ENCODE measurements around the gene MAGEA9B.
"Not testable (repeated sequence)": the region's sequence is repeated elsewhere in the genome, so short reads cannot be mapped to it uniquely, and the experiment has no call there.

The MAGEA9B gene

GRCh38 chrX:149568701-149569296, 18.5 kb downstream of the MAGEA9B start:
- Histone ChIP-seq H3K4me3 (ENCODE audit: low read length) (no peak overlapping the region), H3K79me2 (ENCODE audit: low read length) (no peaks in the 10 kb centered on the region), H3K27ac (ENCODE audit: low read length) (no peak overlapping the region), H3K9me3 (replicated peaks; ENCODE audit: insufficient read depth, low read length) (no peaks in the 10 kb centered on the region), H2AFZ (ENCODE audit: low read length) (no peak overlapping the region), H3K4me1 (ENCODE audit: low read length) (no peaks in the 10 kb centered on the region), H3K36me3 (replicated peaks; ENCODE audit: insufficient read depth, low read length) (no peaks in the 10 kb centered on the region), H3K9ac (ENCODE audit: low read length) (no peak overlapping the region), H3K9me2 (replicated peaks; ENCODE audit: insufficient read depth, low read length) (no peaks in the 10 kb centered on the region), H3F3A (ENCODE audit: insufficient read depth, low read length) (no peaks in the 10 kb centered on the region), H3K27me3 (replicated peaks; ENCODE audit: insufficient read depth, low read length) (no peaks in the 10 kb centered on the region), H3K4me2 (ENCODE audit: low read depth, low read length) (no peak overlapping the region), H4K20me1 (ENCODE audit: insufficient read depth, low read length) (no peaks in the 10 kb centered on the region)
- DNase-seq = no peak
- no peak for TF ChIP-seq EZH2phosphoT487 (IDR thresholded peaks at IDR 0.05; ENCODE audit: low read length)
- no peak for TF ChIP-seq EZH2 (optimal IDR thresholded peaks at IDR 0.05; ENCODE audit: low read depth, low read length)

DNA sequence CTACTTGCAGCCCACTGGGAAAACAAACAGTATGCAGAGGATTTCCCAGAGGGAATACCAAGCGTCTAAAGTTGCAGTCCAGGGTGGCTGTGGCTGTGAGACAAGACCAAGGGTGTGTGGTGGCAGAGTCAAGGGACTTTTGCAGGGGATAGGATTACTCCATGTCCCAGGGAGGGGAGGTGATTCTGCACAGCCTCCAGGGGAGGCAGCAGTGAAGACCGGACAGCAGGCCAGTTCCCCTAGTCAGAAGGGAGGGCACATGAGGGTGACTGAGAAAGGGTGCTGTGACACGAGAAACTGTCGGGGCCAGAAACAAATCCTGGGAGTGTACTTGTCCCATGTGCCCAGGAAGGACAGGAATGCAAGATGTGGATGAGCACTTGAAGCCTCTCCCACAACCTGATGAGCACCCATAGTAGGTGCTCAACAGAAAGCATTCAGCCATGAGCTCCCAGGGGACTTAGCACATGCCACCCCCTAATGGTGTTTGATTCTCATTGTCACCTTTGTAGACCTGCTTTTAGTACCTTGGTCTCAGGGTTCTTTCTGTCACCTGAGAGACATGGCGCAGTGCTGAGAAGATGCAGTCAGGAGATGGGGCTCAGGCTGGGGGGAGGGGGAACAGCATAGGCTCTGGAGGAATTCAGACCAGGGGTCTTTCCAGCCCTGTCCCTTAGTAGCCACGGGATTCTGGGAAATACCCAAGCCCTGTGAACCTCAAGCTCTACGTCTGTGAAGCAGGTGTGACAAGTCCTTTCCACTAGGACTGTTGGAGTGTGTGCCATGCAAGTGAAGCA, 19.4 kb downstream of the MAGEA9B start:
- no peaks in the 10 kb centered on the region for H3K9me2 ChIP-seq (replicated peaks; ENCODE audit: insufficient read depth, low read length)
- H3K4me2 ChIP-seq (ENCODE audit: low read depth, low read length) = no peak overlapping the region
- H3K4me3 ChIP-seq (ENCODE audit: low read length) = no peak overlapping the region
- TF ChIP-seq EZH2 (optimal IDR thresholded peaks at IDR 0.05; ENCODE audit: low read depth, low read length) (no peak), CTCF (IDR thresholded peaks at IDR 0.05; ENCODE audit: low read length) (no peak), EZH2phosphoT487 (IDR thresholded peaks at IDR 0.05; ENCODE audit: low read length) (no peak)
- H3K9ac ChIP-seq (ENCODE audit: low read length) = no peak overlapping the region
- H3K4me1 ChIP-seq (ENCODE audit: low read length) = no peaks in the 10 kb centered on the region
- H3K27me3 ChIP-seq (replicated peaks; ENCODE audit: insufficient read depth, low read length) = no peaks in the 10 kb centered on the region
- H2AFZ ChIP-seq (ENCODE audit: low read length) = no peak overlapping the region
- DNase-seq = no peak
- H3K27ac ChIP-seq (ENCODE audit: low read length) = no peak overlapping the region
- no peaks in the 10 kb centered on the region for H3F3A ChIP-seq (ENCODE audit: insufficient read depth, low read length)
- H3K36me3 ChIP-seq (replicated peaks; ENCODE audit: insufficient read depth, low read length) = no peaks in the 10 kb centered on the region
- no peaks in the 10 kb centered on the region for H4K20me1 ChIP-seq (ENCODE audit: insufficient read depth, low read length)
- H3K79me2 ChIP-seq (ENCODE audit: low read length) = no peaks in the 10 kb centered on the region
- H3K9me3 ChIP-seq (replicated peaks; ENCODE audit: insufficient read depth, low read length) = no peaks in the 10 kb centered on the region

DNA sequence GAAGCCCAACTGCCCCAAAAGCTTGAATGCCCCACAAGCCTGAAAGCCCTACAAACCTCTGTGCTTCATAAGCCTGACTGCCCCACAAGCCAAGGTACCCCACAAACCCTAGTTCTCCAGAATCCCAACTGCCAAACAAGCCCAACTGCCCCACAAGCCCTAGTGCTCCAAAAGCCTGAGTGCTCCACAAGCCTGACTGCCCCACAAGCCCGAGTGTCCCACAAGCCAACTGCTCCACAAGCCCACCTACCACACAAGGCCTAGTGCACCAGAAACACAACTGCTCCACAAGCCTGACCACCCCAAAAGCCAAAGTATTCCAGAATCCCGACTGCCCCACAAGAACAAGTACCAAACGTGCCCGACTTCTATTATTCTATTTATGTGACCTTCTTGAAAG, 23.9 kb downstream of the MAGEA9B start:
- DNase-seq = no peak
- Histone ChIP-seq H3K4me2 (ENCODE audit: low read depth, low read length) (no peak overlapping the region), H4K20me1 (ENCODE audit: insufficient read depth, low read length) (no peaks in the 10 kb centered on the region), H2AFZ (ENCODE audit: low read length) (no peak overlapping the region), H3K79me2 (ENCODE audit: low read length) (no peaks in the 10 kb centered on the region), H3K27me3 (replicated peaks; ENCODE audit: insufficient read depth, low read length) (no peaks in the 10 kb centered on the region), H3K9me3 (replicated peaks; ENCODE audit: insufficient read depth, low read length) (no peaks in the 10 kb centered on the region), H3K27ac (ENCODE audit: low read length) (no peak overlapping the region), H3K36me3 (replicated peaks; ENCODE audit: insufficient read depth, low read length) (no peaks in the 10 kb centered on the region), H3K9ac (ENCODE audit: low read length) (no peak overlapping the region), H3K9me2 (replicated peaks; ENCODE audit: insufficient read depth, low read length) (no peaks in the 10 kb centered on the region), H3K4me1 (ENCODE audit: low read length) (no peaks in the 10 kb centered on the region), H3K4me3 (ENCODE audit: low read length) (no peak overlapping the region), H3F3A (ENCODE audit: insufficient read depth, low read length) (no peaks in the 10 kb centered on the region)
- TF ChIP-seq EZH2 (optimal IDR thresholded peaks at IDR 0.05; ENCODE audit: low read depth, low read length) (no peak), EZH2phosphoT487 (IDR thresholded peaks at IDR 0.05; ENCODE audit: low read length) (no peak), CTCF (IDR thresholded peaks at IDR 0.05; ENCODE audit: low read length) (no peak)

DNA sequence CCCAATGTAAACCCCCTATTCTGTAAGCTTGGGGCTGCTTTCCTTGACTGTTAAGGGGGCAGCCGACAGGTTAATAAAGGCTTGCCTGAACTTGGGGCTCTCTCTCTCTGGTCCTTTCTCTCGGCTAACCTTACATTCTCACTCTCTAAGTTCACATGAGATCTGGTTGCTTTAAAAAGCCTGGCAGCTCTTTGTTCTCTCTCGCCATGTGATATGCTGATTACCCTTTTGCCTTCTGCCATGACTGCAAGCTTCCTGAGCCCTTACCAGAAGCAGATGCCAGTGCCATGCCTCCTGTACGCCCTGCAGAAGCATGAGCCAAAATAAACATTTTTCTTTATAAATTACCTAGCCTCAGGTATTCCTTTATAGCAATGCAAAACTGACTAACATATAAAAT, 32.0 kb downstream of the MAGEA9B start:
- not testable (repeated sequence) for H3K9ac ChIP-seq (ENCODE audit: low read length); H3K27me3 ChIP-seq (replicated peaks; ENCODE audit: insufficient read depth, low read length); H3K27ac ChIP-seq (ENCODE audit: low read length); H4K20me1 ChIP-seq (ENCODE audit: insufficient read depth, low read length); H3K9me3 ChIP-seq (replicated peaks; ENCODE audit: insufficient read depth, low read length); H2AFZ ChIP-seq (ENCODE audit: low read length); H3K4me2 ChIP-seq (ENCODE audit: low read depth, low read length); DNase-seq; H3F3A ChIP-seq (ENCODE audit: insufficient read depth, low read length); H3K4me3 ChIP-seq (ENCODE audit: low read length); H3K36me3 ChIP-seq (replicated peaks; ENCODE audit: insufficient read depth, low read length); H3K79me2 ChIP-seq (ENCODE audit: low read length); H3K4me1 ChIP-seq (ENCODE audit: low read length); H3K9me2 ChIP-seq (replicated peaks; ENCODE audit: insufficient read depth, low read length)

GRCh38 chrX:149551939-149552248, 35.4 kb downstream of the MAGEA9B start:
- not testable (repeated sequence) for H3K4me1 ChIP-seq (ENCODE audit: low read length); H3K9ac ChIP-seq (ENCODE audit: low read length); H3K4me2 ChIP-seq (ENCODE audit: low read depth, low read length); H2AFZ ChIP-seq (ENCODE audit: low read length); H3K79me2 ChIP-seq (ENCODE audit: low read length); H3K27ac ChIP-seq (ENCODE audit: low read length); H3F3A ChIP-seq (ENCODE audit: insufficient read depth, low read length); H3K9me3 ChIP-seq (replicated peaks; ENCODE audit: insufficient read depth, low read length); H3K27me3 ChIP-seq (replicated peaks; ENCODE audit: insufficient read depth, low read length); H3K4me3 ChIP-seq (ENCODE audit: low read length); H3K9me2 ChIP-seq (replicated peaks; ENCODE audit: insufficient read depth, low read length); H3K36me3 ChIP-seq (replicated peaks; ENCODE audit: insufficient read depth, low read length); DNase-seq; H4K20me1 ChIP-seq (ENCODE audit: insufficient read depth, low read length)

DNA sequence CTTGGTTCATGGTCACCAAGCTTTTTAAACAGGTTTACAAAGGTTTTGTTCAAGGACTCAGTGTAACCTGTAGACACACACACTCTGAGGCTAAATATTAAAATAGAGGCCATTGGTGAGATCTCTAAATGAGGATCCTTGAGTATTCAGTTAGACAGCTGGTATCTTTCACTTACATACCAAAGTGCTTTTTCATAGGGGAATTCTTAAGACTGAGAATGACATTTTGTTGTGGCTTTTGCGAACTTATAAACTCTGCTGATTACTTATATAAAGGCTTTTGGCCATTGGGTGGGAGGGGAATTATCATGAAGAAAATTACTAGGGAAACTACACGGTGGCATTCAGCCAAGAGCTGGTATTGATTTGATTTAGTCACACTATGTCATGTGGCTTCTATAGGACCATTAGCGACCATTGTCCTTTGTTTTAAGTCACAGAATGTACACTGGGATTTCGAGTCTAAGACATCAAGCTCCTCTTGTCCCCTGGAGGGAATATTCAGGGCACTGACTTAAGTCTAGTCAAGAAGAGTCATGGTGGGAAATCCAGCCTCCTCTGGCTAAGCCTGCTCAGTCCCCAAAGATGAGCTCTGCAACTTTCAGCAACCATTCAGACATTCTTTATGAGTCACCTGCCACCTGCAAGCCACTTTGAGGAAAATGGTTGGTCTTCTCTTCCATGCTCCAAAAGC, 35.9 kb downstream of the MAGEA9B start:
- H3K4me3 ChIP-seq (ENCODE audit: low read length); H3K4me1 ChIP-seq (ENCODE audit: low read length); DNase-seq; H3K9me3 ChIP-seq (replicated peaks; ENCODE audit: insufficient read depth, low read length); H3K79me2 ChIP-seq (ENCODE audit: low read length); H4K20me1 ChIP-seq (ENCODE audit: insufficient read depth, low read length); H3F3A ChIP-seq (ENCODE audit: insufficient read depth, low read length); H3K27ac ChIP-seq (ENCODE audit: low read length); H3K9me2 ChIP-seq (replicated peaks; ENCODE audit: insufficient read depth, low read length); H2AFZ ChIP-seq (ENCODE audit: low read length); H3K9ac ChIP-seq (ENCODE audit: low read length); H3K4me2 ChIP-seq (ENCODE audit: low read depth, low read length); H3K27me3 ChIP-seq (replicated peaks; ENCODE audit: insufficient read depth, low read length); H3K36me3 ChIP-seq (replicated peaks; ENCODE audit: insufficient read depth, low read length): not testable (repeated sequence)

All from MM.1S (cell line).